HG02938 (cell line): Measurements from ENCODE around the gene PTPN21.

Experiments
- ATAC-seq: cut with Tn5 transposase; IDR thresholded peaks from one replicate; pipeline ENCODE4 v1.9.1; 2021; ENCODE audit warnings: mild to moderate bottlenecking, moderate library complexity; ENCODE audit not compliant: unreplicated experiment

PTPN21 gene

DNA sequence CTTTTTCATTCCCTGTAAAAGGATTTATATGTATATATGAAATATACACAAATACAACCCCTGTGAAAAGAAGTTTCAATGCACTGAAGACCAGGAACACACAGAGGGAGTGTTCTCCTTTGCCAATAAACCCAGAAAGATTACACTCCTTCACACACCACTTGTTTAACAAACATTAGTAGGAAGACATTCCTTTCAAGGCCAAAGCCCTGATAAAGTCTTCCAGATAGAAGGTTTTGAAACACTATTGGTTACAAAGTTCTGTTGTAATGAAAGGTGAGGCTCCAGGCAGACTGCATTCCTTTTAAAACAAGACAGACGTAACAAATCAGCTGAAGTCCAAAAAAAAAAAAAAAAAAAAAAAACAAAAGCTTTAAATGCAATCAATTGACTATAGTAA is 81.0 kb downstream of the PTPN21 start:
- ATAC-seq = no peak

DNA sequence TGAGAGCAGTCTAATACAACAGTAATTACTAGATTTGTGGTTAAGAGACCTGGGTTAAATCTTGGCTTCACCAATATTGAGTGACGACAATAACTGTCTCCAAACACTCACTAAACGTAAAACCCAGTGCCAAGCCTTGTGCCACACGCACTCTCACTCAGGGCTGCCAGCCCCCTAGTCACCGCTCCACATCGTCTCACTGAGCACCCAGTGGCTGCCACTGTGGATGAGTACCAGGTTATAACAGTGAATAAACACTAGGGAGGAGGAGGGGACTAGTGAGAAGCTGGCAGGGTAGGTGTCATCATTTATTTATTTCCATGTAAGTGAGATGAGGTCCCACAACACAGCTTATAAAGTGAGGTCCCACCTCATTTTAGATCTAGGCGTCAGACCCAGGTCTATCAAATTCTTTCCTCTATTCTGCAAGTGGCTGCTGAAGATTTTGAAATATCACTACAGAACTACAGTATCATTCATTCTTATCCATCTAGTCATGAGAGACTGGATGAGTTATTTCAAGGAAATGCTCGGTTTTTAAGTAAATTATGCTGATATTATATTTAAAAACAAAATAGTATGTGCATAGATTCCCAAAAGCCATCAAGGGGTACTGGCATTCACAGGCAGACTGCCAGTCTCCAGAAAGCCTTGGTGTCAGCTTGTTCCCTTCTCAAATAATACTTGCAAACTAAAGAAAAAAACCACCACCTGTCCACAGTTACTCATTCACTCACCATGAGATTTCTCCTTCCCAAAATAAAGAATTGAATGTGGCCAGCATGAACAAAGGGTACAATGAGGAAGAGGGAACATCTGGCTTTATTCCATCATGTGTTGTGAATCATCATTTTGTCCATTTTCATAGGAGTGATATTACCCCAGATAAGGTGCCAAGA is 84.0 kb downstream of the PTPN21 start:
- no peak for ATAC-seq

DNA sequence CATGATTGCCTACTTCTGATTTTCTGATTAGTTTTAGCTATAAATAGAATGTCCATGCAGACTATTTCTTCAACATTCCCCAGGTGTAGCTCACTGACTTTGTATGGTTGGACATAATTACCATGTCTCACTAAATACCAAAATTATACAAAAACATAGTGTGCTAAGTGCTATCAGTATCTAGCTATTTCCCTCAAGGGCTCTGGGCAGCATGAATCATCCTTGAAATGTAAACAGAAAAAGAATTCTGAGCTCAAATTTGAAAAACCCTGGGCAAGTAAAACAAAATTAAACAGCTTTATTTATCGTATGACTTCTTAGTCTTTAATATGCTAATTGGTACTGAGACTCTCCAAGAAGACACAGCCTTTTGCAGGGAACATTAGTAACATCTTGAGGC is 86.4 kb downstream of the PTPN21 start:
- ATAC-seq = no peak

DNA sequence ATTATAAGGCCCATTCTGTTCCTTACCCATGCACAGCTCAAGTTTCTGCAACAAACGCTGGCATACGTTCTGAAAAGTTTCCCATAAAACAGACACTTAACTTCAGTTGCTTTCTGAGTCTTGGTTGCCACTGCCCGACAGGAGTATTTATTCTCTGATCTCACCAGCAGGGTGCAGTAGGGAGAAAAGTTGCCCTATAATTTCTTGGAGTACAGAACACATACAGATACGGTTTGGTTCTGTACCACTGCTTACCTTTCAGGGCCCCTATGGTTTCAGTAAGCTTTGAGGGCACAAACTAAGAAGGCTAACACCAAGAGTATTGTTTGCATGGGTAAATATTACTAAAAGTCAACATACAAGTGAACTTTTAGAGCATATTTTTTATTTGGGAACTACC is 91.5 kb downstream of the PTPN21 start:
- peak; percentile 65 for ATAC-seq

DNA sequence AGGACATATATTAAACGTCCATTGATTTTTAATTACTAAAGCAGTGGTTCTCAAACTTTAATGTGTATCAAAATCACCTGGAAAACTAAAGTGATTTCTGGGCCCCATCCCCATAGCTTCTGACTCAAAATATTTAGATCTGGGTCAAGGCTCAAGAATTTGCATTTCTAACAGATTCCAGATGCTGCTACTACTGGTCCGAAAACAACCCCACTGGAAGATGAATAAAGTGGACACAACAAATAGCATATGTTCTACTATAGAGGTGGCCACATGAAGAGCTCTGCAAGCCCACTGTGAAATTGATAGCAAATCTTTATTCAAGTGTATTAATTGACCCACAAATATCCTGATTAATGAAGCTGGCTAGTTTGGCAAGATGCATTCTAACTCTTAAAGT is 99.9 kb downstream of the PTPN21 start:
- ATAC-seq = no peak

DNA sequence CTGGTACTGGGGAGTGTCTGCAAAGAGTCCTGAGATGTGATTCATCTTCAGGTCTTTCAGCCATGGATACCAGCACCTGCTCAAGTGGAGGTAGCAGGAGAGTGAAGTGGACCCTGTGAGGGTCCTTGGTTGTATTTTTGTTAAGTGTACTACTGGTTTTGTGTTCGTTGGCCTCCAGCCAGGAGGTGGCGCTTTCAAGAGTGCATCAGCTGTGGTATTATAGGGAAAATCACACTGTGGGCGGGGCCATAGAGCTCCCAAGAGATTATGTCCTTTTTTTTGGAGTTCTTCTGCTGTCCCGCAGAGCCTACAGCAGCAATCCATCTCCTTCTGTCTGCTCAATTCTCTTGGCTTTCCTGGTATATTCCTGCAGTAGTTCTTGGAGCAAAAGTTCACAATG is 102.6 kb downstream of the PTPN21 start:
- no peak for ATAC-seq

DNA sequence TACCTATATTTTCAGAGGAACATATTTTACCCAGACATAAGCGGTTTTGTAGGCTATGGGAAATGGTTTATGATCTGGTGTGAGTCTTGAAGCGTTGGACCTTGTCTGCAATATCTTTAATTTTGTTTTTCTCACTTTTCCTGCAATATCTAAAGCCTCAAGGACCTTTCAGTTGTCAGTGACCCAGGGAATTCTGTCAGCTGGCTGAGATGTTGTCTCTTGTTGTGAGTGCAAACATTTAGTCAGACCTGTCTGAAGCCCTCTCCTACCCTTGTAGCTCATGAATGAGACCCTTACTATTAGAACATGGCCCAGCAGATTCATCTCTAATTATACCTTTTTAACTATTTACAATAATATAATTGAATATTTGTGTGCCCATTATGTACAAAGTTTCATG is 115.7 kb downstream of the PTPN21 start:
- ATAC-seq = no peak

DNA sequence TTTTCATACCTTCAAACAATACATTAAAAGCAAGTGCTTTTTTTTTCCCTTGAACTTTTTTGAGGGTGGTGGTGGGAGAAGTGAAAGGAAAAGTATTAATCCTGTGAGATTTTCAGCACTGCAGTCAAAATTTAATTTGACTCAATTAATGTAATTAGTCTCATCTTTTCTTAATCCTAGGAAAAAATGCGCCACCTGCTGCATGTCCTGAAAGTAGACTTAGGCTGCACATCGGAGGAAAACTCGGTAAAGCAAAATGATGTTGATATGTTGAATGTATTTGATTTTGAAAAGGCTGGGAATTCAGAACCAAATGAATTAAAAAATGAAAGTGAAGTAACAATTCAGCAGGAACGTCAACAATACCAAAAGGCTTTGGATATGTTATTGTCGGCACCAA is 117.1 kb downstream of the PTPN21 start:
- ATAC-seq = no peak

DNA sequence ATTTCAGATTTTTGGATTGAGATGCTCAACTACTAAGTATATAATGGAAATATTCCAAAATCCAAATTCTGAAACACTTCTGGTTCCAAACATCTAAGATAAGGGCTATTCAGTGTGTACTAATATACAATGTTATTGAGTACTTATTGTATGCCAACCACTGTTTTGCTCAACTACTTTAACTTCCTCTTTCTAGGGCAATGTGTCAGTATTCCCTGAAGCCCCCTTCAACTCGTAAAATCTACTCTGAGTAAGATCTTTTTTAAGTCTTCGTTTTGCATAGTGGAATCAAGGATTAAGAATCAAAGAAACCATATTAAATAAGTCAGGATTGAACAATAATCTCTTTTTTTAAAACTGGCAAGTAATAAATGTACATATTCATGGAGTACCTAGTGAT is 123.8 kb downstream of the PTPN21 start:
- no peak for ATAC-seq

DNA sequence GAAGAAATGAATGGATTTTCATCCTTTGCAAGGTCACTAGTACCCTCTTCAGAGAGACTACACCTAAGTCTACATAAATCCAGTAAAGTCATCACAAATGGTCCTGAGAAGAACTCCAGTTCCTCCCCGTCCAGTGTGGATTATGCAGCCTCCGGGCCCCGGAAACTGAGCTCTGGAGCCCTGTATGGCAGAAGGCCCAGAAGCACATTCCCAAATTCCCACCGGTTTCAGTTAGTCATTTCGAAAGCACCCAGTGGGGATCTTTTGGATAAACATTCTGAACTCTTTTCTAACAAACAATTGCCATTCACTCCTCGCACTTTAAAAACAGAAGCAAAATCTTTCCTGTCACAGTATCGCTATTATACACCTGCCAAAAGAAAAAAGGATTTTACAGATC is 128.5 kb downstream of the PTPN21 start:
- no peak for ATAC-seq

DNA sequence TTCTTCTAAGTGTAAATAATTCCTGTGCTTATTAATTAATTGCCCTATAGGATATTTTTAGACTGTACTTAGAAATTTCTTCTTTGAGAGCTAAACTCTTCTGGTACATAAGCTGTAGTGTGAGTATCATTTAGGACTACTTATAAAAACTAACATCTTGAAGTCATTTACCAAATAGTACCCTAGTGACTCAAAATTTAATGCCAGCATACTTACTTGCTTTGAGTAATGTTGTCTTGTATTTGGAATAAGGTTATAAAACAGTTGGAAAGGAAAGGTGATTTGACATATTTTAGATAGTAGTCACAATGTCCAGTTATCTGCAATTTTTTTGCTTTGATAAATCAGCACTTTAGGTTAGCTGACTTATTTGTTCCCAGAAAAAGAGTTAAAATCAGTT is 130.2 kb downstream of the PTPN21 start:
- ATAC-seq = no peak

DNA sequence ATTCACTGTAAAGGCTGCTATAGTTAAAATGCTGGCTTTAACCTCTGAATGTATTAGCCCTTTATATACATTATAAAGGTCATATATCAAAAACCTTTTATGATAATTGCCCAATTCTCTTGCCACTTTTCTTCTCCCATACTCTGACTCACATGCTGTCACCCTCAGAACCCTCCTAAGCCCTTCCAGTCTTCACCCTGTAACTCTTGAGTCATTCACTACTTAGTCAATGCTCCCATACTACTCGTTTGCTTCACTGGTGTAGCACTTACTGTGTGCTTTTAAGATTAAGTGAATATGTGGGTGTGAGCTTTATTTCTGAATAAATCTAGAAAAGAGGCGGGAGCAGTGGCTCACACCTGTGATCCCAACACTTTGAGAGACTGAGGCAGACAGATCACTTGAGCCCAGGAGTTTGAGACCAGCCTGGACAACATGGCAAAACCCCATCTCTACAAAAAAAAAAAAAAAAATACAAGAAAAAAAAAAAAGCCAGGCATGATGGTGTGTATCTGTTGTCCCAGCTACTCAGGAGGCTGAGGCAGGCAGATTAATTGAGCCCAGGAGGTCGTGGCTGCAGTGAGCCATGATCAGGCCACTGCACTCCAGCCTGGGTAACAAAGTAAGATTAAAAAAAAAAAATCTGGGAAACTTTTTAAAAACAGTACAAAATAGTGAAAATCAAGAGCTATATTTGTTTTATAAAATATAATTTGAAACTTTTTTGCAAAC is 131.7 kb downstream of the PTPN21 start:
- ATAC-seq = no peak

DNA sequence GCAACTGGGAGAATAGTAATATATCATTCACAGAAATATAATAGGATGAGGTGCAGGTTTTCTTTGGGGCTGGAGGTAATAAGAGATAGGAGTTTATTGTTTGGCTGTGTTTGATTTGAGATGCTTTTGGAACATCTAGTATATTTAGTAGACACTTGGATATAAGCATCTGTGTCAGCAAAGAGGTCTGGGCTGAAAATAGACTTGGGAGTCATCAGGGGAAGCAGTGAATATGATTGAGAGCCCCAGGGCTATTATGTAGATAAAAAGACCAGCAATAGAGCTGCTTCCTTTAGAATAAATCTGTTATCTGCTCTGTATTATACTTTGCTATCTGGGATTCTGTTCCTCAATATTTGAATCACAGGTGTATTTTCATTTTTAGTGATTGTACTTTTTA is 132.8 kb downstream of the PTPN21 start:
- ATAC-seq = no peak

DNA sequence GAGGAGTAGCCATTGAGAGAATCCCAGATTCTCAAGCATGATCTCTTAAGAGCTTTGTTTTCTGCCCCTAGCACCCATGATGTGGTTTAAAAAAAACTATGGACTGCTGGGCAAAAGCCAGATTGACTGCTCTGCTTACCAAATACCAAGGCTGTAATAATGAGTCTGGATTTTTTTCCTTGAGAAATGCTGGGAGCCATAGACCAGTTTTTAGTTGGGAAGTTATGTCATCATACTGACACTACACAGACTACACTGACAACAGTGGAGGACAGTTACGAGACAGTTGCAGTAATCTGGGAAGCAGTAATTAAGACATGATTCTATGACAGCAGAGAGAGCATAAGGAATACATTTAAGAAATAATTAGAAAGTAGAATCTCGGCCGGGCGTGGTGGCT is 133.5 kb downstream of the PTPN21 start:
- ATAC-seq = no peak

DNA sequence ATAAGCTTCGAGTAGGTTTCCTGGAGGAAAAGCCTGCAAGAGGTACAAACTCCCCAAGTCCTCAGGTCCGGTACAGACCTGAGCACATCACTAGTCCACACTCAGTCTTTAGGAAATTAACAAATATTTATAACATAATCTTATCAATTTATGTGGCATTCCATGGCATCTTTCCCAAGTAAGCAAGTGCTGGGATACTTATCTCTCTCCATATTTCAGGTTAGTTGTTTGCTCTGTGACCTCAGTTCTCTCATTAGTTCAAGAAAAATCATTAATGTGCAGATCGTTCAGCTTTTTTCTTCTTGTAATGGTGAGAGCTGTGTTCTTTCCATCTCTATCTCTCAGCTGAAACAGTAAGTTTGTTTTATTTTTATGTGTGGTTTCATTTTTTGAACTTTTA is 134.6 kb downstream of the PTPN21 start:
- ATAC-seq = no peak

DNA sequence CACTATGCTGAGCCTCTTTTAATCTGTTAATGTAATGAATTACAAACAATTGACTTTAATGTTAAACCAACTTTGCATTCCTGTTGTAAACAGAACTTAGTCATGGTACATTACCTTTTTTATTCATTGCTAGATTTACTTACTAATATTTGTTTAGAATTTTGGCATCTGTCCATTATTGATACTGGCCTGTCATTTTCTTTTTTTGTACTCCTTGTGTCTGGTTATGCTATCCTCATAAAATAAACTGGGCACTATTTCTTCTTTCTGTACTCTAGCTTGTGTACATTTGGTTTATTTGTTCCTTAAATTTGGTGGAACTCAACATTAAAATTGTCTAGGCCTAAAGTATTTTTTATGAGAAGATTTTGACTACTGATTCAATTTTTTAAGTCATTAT is 137.2 kb downstream of the PTPN21 start:
- no peak for ATAC-seq
